DND-41 (cell line): ENCODE results near the gene GCKR.

Experiments used
- CTCF ChIP-seq: IDR thresholded peaks from 2 replicates; pipeline ENCODE4 v1.5.1; 2012; ENCODE audit warnings: borderline replicate concordance, low read length, moderate library complexity, mild to moderate bottlenecking; ENCODE audit not compliant: poor library complexity, severe bottlenecking; ENCODE audit errors: extremely low read depth
- EZH2 ChIP-seq: IDR thresholded peaks from 3 replicates; pipeline ENCODE4 v1.6.1; 2012; ENCODE audit warnings: borderline replicate concordance, low read depth, mild to moderate bottlenecking, moderate library complexity, low read length, inconsistent platforms; ENCODE audit not compliant: severe bottlenecking

GRCh38 chr2:27531983-27532382 is 35.3 kb downstream of the GCKR start:
- no peak for TF ChIP-seq CTCF
- TF ChIP-seq EZH2: no peak
